Mesothelial cell of epicardium (in vitro differentiated cells): ENCODE measurements around the gene SLC12A7. TPM values are rescaled to one million over a fixed set of nuclear protein-coding genes. Genes with fewer than 3 reads are reported as not detected.

Experiments used
- DNase-seq, 2 experiments: peaks; one replicate each; pipeline ENCODE4 v3.0.0; 2021; ENCODE audit warnings: low spot score in 2 of 2; ENCODE audit not compliant: unreplicated experiment in 2 of 2
- H3K27ac Mint-ChIP-seq: 2 replicates; pipeline ENCODE4 v1.8.0; 2021; ENCODE audit warnings: mixed read lengths
- H3K27me3 Mint-ChIP-seq: 2 replicates; pipeline ENCODE4 v1.8.0; 2021; ENCODE audit warnings: low read depth, mixed read lengths
- H3K36me3 Mint-ChIP-seq: 2 replicates; pipeline ENCODE4 v1.8.0; 2021; ENCODE audit warnings: mixed read lengths
- H3K4me1 Mint-ChIP-seq: 2 replicates; pipeline ENCODE4 v1.8.0; 2021; ENCODE audit warnings: mixed read lengths
- H3K4me3 Mint-ChIP-seq: 2 replicates; pipeline ENCODE4 v1.8.0; 2021; ENCODE audit warnings: mild to moderate bottlenecking, moderate library complexity, mixed read lengths
- H3K9me3 Mint-ChIP-seq: 2 replicates; pipeline ENCODE4 v1.8.0; 2021; ENCODE audit warnings: mixed read lengths
- total RNA-seq: library from RNA; stranded (reverse); gene quantifications from 3 replicates; pipeline ENCODE4 v1.2.1, GENCODE V29; 2021
- TF ChIP-seq, protein P1 (sequence below): fragments of 200-600 bp; sonication (generic); IDR thresholded peaks from one replicate; pipeline ENCODE4 v1.5.0; 2021; ENCODE audit warnings: antibody characterized with exemption; ENCODE audit not compliant: unreplicated experiment

SLC12A7 gene
- total RNA-seq, 1 donor from 2014 or later, result 34.9 TPM

DNA sequence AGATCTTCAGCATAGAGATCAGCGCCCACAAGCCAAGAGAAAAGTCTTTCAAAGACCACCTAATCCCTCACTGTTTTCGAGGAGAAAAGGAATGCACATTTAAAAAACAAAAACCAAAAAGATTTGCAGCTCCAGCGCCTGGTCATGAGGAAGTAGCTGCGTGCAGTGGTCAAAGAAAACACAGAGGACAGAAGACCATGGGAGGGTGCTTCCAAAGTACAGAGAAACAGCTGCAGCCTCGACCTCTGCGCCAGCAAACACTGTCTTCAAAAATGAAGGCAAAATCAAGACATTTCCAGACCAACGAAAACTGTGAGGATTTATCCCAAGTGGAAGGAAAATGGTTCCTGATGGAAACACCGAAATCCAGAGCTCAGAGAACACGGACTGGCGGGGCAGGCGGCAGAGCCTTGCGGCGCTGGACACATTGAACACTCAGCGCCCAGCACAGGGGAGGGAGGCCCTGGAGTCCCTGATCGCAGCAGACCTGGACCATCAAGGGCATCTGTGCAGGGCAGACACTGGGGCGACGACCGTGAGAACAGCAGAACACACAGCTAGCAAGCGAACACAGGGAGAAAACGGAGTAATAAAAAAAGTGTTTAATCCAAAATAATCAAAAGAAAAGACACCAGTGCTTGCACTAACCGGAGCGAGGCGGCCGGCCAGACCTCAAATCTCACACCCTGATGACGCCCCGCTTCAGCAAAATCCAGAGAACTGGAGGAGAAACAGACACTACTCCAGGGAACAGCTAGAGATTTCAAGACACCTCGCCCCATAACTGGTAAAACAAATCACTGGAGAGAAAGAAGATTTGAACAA lies 12.6 kb upstream of the SLC12A7 start:
- DNase-seq, result no peak
- H3K27me3 Mint-ChIP-seq, result peaks cover 35% of the 10 kb centered on the region

DNA sequence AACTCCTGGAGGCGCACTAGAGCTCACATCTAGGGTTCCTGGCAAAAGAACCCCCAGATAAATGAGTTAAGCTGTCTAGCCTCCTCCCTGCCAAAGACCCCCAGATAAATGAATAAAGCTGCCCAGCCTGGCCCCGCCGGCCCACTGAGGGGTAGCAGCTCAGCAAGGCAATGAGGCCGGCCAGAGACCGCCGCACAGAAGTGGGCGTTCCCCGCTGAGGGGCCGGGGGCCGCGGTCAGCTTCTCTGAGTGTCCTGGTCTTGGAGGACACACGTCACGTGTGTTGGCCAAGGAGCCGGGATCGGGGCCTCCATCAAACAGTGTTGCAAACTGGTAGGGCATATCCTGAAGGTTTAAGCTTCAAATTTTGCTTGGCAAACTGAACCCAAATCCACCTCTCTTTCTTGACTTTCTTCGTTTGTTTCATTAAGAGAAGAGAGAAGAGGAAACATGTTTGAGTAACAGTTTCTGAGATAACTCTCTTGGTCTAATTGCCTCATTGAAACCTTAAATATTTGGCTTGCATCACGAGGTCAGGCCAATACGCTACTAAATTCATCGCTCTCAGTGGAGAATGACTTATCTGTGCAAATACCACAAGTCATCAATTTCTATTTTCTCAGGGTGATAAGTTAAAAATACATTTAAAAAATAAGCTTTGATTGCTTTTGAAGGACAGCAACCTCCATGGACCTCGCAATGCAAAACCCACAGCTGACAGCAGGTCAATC lies 11.7 kb upstream of the SLC12A7 start:
- no peak overlapping the region for H3K4me3 Mint-ChIP-seq
- peaks cover 36% of the 10 kb centered on the region for H3K4me1 Mint-ChIP-seq
- peaks cover 31% of the 10 kb centered on the region for H3K27me3 Mint-ChIP-seq
- H3K36me3 Mint-ChIP-seq, result peaks cover 2% of the 10 kb centered on the region
- DNase-seq, result no peak
- peaks cover 8% of the 10 kb centered on the region for H3K9me3 Mint-ChIP-seq
- H3K27ac Mint-ChIP-seq, result no peak overlapping the region
- TF ChIP-seq, protein P1, sequence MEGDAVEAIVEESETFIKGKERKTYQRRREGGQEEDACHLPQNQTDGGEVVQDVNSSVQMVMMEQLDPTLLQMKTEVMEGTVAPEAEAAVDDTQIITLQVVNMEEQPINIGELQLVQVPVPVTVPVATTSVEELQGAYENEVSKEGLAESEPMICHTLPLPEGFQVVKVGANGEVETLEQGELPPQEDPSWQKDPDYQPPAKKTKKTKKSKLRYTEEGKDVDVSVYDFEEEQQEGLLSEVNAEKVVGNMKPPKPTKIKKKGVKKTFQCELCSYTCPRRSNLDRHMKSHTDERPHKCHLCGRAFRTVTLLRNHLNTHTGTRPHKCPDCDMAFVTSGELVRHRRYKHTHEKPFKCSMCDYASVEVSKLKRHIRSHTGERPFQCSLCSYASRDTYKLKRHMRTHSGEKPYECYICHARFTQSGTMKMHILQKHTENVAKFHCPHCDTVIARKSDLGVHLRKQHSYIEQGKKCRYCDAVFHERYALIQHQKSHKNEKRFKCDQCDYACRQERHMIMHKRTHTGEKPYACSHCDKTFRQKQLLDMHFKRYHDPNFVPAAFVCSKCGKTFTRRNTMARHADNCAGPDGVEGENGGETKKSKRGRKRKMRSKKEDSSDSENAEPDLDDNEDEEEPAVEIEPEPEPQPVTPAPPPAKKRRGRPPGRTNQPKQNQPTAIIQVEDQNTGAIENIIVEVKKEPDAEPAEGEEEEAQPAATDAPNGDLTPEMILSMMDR, result no peak

More for the DNA sequence above, 12.6 kb upstream of the SLC12A7 start:
- H3K4me1 Mint-ChIP-seq, result peaks cover 32% of the 10 kb centered on the region
- H3K9me3 Mint-ChIP-seq, result peaks cover 8% of the 10 kb centered on the region
- peaks cover 2% of the 10 kb centered on the region for H3K36me3 Mint-ChIP-seq
- H3K27ac Mint-ChIP-seq, result peak overlapping the region; percentile 40
- TF ChIP-seq, protein P1, result no peak
- H3K4me3 Mint-ChIP-seq, result no peak overlapping the region

DNA sequence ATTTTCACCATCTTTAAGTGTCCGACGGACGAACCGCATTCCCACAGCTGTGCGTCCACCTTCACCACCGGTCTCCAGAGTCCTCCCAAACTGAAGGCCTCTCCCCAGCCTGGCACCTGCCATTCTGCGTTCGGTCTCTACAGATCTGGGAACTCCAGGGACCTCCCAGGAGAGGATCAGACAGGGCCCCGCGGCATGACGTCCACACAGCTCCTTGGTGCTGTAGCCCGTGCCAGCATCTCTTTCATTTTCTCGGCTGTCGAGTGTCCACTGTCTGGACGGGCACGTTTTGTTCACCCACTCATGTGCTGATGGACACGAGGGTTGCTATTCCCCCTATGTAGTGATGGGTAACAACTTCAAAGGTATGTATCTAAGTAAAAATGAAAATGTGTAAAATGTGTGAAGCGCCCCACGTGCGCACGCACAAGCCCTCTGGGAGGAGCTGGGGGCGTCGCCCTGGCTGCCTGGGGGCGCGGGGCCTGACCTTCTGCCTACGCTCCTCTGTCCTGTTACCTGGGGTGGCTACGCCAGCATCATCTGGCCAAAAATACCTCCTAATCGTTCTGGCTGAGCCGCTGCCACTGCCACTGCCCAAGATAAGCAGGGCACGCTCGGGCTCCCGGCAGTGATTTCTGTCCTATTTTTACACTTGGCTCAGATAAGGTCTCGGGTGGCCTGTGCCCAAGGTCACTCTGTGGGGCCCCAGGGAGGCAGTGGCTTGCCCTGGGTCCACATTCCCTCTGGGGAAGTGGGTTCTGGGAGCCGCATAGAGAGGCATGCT lies 10.8 kb upstream of the SLC12A7 start:
- peaks cover 2% of the 10 kb centered on the region for H3K36me3 Mint-ChIP-seq
- TF ChIP-seq, protein P1, result no peak
- H3K4me3 Mint-ChIP-seq, result no peak overlapping the region
- H3K27me3 Mint-ChIP-seq, result peaks cover 28% of the 10 kb centered on the region
- H3K4me1 Mint-ChIP-seq, result peaks cover 39% of the 10 kb centered on the region
- DNase-seq, result no peak
- H3K9me3 Mint-ChIP-seq, result peaks cover 8% of the 10 kb centered on the region
- H3K27ac Mint-ChIP-seq, result no peak overlapping the region

DNA sequence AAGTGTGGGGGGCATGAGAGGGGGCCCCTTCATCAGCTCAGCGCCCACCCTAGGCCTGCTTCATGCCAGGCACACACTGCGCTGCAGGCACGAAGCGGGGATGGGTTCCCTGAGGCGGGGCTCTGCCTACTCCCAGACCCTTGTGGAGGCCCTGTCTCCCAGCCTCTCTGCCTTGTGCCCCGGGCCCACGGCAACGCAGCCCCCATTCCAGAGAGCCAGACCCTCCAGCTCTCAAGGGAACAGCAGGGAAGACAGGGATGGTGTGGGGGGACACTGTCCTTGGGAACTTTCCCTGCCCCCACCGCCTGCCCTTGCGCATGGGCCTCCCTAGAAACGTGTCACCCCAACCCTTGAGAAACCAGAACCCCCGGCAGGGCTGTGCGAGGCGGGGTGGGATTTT lies 10.0 kb upstream of the SLC12A7 start:
- peaks cover 26% of the 10 kb centered on the region for H3K27me3 Mint-ChIP-seq
- H3K36me3 Mint-ChIP-seq, result peaks cover 2% of the 10 kb centered on the region
- H3K4me3 Mint-ChIP-seq, result no peak overlapping the region
- H3K9me3 Mint-ChIP-seq, result peaks cover 8% of the 10 kb centered on the region
- no peak for DNase-seq
- no peak overlapping the region for H3K27ac Mint-ChIP-seq
- peaks cover 38% of the 10 kb centered on the region for H3K4me1 Mint-ChIP-seq
- TF ChIP-seq, protein P1, result no peak

DNA sequence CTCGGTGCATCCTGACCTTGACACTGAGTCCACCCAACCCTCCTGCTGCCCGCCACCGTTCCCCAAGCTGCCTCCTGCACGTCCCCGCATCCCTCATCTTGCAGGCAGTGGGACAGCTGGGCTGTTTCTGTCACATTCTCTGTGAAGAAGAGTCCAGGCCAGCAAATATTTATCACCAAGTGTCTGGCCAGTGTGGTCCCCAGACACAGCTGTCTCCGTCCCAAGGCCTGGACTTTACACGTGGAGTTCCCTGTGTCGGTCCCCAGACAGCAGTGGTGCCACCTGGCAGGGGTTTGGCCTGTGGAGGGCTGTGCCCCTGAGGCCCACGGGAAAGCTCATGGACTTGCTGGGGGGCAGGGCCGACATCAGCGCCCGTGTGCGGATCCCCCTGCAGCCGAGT lies 9.2 kb upstream of the SLC12A7 start:
- H3K9me3 Mint-ChIP-seq, result peaks cover 8% of the 10 kb centered on the region
- TF ChIP-seq, protein P1, result no peak

More for the DNA sequence above, 9.2 kb upstream of the SLC12A7 start:
- Mint-ChIP-seq H3K27ac (no peak overlapping the region), H3K4me3 (no peak overlapping the region), H3K27me3 (peaks cover 26% of the 10 kb centered on the region), H3K36me3 (peaks cover 2% of the 10 kb centered on the region), H3K4me1 (peaks cover 35% of the 10 kb centered on the region)
- no peak for DNase-seq
